WERI-Rb-1 (cell line): Measurements from ENCODE around the gene ADARB2.
"Not testable (repeated sequence)": the region's sequence is repeated elsewhere in the genome, so short reads cannot be mapped to it uniquely, and the experiment has no call there.

Source experiments
- DNase-seq: peaks from one replicate; pipeline ENCODE4 v3.0.0-alpha.2; 2020
- H3K27ac ChIP-seq: fragments of 250-450 bp; sonication (Bioruptor Pico); 2 replicates; pipeline ENCODE4 v1.5.1; 2020; ENCODE audit warnings: mild to moderate bottlenecking, moderate library complexity
- H3K27me3 ChIP-seq: fragments of 250-450 bp; sonication (Bioruptor Pico); 2 replicates; pipeline ENCODE4 v1.5.1; 2021; ENCODE audit warnings: mild to moderate bottlenecking, low read depth, moderate library complexity; ENCODE audit not compliant: insufficient read depth, severe bottlenecking
- H3K36me3 ChIP-seq: fragments of 250-450 bp; sonication (Bioruptor Pico); 2 replicates; pipeline ENCODE4 v1.5.1; 2020; ENCODE audit warnings: mild to moderate bottlenecking, moderate library complexity
- H3K4me3 ChIP-seq: 2 replicates; pipeline ENCODE4 v1.5.1; 2011; ENCODE audit warnings: low read depth, mild to moderate bottlenecking, control low read depth, low read length
- H3K9me3 ChIP-seq: fragments of 250-450 bp; sonication (Bioruptor Pico); 2 replicates; pipeline ENCODE4 v1.5.1; 2021; ENCODE audit warnings: mild to moderate bottlenecking, moderate library complexity; ENCODE audit not compliant: severe bottlenecking
- CTCF ChIP-seq: IDR thresholded peaks from 2 replicates; pipeline ENCODE4 v1.5.1; 2011; ENCODE audit warnings: low read depth, mild to moderate bottlenecking, control low read depth, inconsistent platforms, low read length

ADARB2 gene

DNA sequence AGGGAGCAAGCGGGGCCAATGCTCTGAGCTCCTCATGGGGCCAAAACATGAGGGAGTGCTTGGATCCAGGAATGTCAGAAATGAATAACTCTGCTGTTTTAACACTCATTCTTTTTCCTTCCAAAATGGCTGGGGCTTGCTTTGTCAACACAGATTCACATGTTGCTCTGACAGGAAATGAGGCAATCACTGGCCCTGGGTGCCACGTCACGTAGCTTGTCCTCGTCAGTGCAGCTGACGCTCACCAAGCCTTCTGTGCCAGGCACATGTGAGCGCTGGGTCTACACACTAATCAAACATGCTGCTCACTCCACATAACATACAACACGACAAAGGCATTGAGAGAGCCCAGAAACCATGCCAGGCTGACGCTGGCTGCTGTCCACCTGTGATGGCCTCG is 482.2 kb downstream of the ADARB2 start:
- Histone ChIP-seq H3K36me3 (no peaks in the 10 kb centered on the region), H3K9me3 (no peaks in the 10 kb centered on the region), H3K4me3 (no peak overlapping the region), H3K27ac (no peak overlapping the region), H3K27me3 (peaks cover 18% of the 10 kb centered on the region)
- no peak for DNase-seq
- no peak for TF ChIP-seq CTCF

DNA sequence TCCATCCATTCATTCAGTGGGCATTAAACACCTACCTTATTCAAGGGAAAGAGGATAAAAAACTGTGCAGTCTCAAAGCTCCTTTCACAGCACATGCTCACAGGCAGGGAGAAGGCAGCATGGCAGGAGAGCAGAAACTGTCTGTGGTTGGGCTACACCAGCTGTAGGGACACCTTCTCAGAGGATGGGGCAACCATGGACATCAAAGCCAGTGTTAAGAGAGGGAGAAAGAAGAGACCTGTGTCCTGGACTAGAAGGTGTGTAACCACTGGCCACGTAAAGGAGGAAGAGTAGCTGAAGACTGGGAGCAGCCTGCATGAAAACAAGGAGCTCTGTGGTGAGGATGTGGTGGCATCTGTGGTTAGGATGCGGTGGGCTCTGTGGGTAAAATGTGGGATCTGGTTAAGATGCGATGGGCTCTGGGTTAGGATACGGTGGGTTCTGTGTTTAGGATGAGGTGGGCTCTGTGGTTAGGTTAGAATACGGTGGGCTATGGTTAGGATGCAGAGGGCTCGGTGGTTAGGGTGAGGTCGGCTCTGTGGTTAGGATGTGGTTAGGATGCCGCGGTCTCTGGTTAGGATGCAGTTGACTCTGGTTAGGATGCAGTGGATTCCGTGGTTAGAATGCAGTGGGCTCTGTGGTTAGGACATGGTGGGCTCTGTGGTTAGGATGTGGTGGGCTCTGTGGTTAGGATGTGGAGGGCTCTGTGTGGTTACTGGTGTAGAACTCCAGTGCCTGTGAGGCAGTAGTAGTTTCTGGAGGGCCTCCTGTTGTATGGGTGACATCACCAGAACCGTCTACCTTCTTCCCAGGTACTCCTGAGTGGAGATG is 483.6 kb downstream of the ADARB2 start:
- TF ChIP-seq CTCF = no peak
- Histone ChIP-seq H3K27me3 (peaks cover 19% of the 10 kb centered on the region), H3K36me3 (no peaks in the 10 kb centered on the region), H3K9me3 (no peaks in the 10 kb centered on the region), H3K27ac (no peak overlapping the region), H3K4me3 (no peak overlapping the region)
- DNase-seq = no peak

GRCh38 chr10:1251769-1252168 is 485.6 kb downstream of the ADARB2 start:
- Histone ChIP-seq H3K9me3 (no peaks in the 10 kb centered on the region), H3K27ac (no peak overlapping the region), H3K4me3 (no peak overlapping the region), H3K36me3 (no peaks in the 10 kb centered on the region), H3K27me3 (peaks cover 27% of the 10 kb centered on the region)
- no peak for TF ChIP-seq CTCF
- DNase-seq = no peak

DNA sequence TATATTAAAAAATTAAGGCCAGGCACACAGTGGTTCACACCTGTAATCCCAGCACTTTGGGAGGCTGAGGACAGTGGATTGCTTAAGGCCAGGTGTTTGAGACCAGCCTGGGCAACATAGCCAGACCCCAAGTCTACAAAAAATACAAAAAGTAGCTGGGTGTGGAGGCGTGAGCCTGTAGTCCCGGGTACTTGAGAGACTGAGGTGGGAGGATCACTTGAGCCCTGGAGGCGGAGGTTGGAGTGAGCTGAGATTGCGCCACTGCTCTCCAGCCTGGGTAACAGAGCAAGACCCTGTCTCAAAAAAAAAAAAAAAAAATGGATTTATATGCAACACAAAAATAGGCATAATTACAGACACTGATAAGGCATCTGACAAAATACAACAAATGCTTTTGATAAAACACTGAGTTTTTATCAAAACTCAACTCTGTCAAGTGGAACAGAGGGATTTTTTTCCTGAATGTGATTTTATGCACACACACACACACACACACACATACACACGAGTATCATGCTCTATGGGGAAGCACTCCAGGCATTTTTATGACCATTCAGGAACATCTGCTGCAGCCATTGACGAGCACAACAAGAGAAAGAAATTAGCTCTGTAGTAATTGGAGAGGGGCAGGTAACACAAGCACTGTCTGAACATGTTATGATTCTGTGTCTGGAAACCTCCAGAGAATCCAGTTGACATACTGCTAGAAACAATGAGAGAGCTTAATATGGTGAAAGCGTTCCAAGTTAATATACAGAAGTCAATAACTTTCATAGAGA is 488.0 kb downstream of the ADARB2 start:
- DNase-seq = no peak
- TF ChIP-seq CTCF = no peak
- H3K27me3 ChIP-seq = peaks cover 23% of the 10 kb centered on the region

DNA sequence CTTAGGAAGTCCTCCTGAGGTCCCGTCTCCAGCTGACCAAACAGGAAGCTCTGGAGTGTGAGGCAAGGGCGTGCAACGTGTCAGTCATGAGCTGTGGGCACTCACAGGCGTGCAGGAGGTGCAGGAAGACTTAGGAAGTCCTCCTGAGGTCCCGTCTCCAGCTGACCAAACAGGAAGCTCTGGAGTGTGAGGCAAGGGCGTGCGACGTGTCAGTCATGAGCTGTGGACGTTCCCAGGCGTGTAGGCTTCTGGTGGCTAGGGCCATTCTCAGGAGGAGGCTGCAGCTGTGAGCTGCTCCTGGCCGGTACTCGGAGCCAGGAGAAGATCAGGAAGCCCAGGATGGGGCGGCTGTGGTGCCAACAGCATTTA is 489.1 kb downstream of the ADARB2 start:
- H3K27ac ChIP-seq, H3K9me3 ChIP-seq, DNase-seq, H3K4me3 ChIP-seq, H3K36me3 ChIP-seq: not testable (repeated sequence)
- H3K27me3 ChIP-seq = peaks cover 24% of the 10 kb centered on the region

More for the DNA sequence above, 488.0 kb downstream of the ADARB2 start:
- Histone ChIP-seq H3K27ac (no peak overlapping the region), H3K9me3 (no peaks in the 10 kb centered on the region), H3K36me3 (no peaks in the 10 kb centered on the region), H3K4me3 (no peak overlapping the region)

DNA sequence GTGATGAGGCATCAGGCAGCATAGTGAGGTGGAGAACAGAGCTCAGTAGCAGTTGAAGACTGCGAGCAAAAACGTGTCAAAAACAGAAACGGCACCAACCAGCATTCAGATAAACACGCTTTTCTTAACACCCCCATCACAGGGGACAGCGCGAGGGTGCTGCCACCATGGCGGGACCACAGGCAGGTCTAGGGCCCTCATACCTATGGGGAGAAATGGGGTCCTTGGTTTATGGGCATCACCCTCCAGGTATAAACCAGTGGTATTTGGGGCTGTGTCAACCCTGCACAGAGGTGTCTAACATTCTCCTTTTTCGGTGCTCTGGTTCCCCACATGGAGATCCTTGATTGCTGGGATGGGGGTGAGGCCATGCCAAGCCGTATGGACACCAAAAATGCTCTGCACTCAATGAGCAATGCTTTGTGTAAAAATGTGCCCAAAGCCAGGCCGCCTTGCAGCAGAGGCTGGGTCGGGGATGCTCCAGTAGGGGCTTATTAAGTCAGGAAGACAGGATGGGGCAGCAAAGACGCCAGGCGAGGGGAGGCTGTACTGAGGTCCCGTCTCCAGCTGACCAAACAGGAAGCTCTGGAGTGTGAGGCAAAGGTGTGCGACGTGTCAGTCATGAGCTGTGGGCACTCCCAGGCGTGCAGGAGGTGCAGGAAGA is 489.6 kb downstream of the ADARB2 start:
- no peak for TF ChIP-seq CTCF
- Histone ChIP-seq H3K36me3 (no peaks in the 10 kb centered on the region), H3K27me3 (peaks cover 22% of the 10 kb centered on the region), H3K9me3 (no peaks in the 10 kb centered on the region), H3K27ac (no peak overlapping the region), H3K4me3 (no peak overlapping the region)
- DNase-seq = no peak
